SKM-1 (cell line): ENCODE results near the gene ASIC1.

Source experiments
- DNase-seq: peaks from one replicate; lab custom pipeline; 2025; ENCODE audit not compliant: unreplicated experiment; lab: John Stamatoyannopoulos, UW

ASIC1 gene

DNA sequence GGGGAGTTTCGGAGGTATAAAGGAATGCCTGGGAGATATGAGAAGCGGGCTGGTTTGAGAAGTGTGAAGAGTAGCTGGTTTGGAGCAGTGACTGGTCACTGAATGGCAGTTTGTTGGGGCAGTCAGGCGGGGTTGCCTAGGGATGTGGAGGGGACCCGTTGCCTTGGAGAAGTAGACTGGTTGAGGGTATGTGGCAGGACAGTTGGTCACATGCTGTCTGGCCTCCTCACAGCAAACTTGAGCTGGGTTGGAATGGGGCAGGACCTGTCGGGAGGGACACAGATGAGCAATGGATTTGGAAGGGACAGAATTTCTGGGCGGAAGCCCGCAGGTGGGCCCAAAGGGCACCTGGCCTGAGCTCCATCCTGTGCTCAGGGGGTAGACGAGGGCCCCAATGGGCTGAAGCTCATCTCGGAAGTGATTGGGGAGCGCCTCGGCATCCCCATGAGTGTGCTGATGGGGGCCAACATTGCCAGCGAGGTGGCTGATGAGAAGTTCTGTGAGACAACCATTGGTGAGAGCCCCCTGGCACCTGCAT is 48.6 kb downstream of the ASIC1 start:
- DNase-seq, result no peak

DNA sequence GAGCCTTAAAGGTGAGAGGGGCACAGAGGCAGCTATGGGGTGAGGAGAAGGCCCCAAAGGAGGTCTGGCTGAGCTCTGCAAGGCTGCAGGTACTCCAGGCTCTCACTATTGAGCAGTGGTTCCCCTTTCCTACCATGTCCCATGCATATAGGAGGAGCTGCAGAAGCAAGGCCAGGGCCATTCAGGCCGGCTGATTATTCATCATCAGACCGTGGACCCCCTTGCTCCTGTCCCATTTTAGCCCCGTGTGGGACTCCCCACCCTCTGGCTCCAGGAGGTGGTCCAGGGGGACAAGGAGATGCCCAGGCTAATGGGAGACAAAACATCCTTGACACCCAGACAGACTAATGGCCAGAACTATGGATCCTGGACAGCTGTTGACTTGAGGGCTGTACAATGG is 49.5 kb downstream of the ASIC1 start:
- no peak for DNase-seq

DNA sequence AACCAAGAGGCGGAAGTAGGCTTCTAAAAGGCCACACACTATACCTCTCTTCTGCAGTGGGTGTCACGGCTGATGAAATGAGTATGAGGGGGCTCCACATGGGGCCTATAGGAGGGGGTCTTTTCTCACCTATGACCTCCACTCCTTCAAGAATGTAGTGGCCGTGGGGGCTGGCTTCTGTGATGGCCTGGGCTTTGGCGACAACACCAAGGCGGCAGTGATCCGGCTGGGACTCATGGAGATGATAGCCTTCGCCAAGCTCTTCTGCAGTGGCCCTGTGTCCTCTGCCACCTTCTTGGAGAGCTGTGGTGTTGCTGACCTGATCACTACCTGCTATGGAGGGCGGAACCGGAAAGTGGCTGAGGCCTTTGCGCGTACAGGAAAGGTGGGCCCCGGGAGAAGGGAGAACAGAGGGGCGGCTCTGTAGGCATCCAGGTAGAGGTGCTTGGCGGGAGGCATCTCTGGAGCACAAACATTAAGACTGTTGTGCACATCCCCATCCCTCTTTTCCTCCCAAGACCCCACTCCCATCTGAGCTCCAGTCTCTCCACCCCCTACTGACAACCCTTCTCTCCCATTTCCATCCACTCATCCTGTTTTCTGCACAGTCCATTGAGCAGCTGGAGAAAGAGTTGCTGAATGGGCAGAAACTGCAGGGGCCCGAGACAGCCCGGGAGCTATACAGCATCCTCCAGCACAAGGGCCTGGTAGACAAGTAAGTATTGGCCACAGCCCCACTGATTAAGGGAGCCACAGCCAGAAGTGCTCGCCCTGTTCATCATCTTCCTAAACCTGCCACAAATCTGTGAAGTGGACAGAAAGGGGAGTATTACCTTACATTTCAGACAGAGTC is 50.2 kb downstream of the ASIC1 start:
- no peak for DNase-seq

DNA sequence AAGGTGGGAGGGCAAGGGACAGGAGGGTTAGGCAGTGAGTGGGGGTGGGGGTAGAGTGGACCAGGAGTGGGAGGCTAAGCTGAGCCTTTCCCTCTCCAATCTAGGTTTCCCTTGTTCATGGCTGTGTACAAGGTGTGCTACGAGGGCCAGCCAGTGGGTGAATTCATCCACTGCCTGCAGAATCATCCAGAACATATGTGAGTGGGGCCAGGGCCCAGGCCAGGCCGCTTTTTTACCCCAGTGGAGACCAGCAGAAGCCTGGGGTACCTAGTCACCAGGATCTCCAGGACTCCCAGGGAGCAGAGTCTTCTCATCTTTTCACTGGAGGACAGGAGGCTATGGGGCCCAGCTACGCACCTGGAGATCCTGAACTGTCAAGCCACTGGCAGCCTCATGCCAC is 51.9 kb downstream of the ASIC1 start:
- no peak for DNase-seq

DNA sequence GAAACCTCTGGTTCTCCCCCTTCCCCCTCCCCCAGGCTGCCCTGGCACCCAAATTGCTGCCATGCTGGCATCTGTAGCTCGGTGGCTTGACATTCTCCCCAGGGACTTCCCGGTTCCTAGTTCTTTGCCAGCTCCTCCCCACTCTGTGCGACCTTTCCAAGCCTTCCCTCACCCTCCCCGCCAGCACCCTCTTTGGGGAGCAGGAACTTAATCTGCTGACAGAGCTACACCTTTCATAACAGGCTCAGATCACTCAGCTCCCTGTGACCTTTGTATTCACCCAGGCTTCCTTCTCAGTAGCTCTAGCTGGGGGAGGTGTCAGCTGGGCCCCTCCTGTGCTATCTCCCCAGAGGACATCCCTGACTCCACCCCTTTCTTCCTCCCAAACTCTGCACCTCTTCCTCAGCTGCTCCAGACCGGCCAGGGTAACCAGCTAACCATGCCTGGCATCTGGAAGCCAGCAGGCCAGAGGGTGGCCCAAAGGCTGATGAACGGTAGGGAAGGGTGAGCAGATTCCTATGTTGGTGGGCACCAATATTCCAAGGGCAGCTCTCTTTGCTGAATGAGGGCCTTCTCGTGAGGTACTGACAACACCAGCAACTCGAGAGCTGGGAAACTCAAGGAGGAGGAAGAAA is 52.8 kb downstream of the ASIC1 start:
- peak; percentile 37 for DNase-seq

DNA sequence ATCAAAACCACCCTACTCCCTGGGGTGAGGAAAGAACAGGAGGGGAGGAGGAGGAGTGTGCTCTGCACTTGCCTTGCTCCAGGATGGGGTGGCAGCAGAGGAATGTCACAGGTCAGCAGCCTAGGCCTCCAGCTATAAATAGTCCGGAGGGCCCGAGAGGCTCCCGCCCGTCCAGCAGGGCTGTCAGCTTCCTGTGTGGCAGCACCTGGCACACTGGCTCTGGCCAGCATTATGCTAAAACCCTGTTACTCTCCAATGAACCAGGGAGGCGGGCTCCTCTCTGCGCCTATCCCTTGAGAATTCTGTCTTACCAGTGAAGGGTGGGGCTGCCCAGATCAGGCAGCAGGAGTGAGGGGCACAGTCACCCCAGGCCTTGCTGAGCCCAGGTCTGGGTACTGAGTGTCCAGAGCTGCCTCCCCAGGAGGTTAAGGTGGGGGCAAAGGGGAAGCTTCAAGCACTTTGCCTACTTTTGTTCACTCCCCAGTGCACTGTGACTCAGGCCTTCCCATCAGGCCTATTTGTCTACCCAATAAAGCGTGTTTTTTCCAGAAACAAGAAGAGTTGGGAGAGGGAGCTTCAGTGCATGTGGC is 53.5 kb downstream of the ASIC1 start:
- no peak for DNase-seq

DNA sequence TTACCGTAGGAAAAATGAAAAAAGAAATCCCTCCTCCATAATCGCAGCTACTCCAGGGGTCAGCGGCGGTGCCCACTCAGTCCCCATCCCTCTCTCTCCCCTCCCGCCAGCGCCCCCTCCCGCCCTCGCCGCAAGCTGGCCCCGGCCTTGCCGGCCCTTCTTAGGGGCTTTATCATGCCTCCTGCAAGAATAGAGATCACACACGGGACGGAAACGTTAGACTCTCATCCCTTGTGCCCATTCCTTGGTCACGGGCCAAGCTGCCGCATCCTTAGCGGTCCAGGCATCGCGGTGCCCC is 53.9 kb downstream of the ASIC1 start:
- no peak for DNase-seq

DNA sequence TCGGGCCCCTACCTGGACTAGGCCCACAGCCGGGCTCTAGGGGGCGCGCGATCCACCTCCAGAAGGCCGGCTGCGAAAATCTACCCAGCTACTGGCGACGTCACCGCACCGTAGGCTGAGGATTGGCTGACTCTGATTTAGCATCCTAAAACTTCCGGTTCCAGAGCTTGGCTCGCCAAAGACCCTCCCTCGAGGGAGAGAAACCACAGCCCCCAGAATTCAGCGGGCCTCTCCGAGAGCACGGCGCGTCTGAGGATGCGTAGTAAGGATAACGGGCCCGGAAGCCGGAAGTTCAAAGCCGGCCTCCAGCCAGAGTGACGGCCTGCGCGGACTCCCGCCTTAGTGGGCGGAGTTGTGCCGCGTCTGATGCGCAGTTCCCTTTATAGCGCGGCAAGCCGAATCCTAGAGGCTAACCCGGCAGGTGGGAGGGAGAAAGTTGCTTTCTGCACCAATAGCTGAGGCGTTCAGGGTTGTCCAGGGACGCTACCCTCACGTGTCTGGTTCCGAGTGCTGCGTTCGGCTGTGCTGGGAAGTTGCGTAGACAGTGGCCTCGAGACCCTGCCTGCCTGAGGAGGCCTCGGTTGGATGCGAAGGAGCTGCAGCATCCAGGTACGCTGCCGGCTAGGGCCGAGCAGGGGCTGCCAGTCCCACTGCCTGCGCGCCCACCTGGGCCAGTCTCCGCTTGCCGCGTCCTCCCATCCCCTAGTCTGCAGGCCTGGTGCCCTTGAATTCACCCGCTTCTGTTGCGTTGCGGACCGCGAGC is 54.5 kb downstream of the ASIC1 start, which contains the start of gene COX14:
Gene COX14, plus strand, starts transcription at position 544 of the 763 bp plus-strand sequence. CDS start 7,808 bp downstream, outside the sequence.
- DNase-seq, result peak; percentile 99

DNA sequence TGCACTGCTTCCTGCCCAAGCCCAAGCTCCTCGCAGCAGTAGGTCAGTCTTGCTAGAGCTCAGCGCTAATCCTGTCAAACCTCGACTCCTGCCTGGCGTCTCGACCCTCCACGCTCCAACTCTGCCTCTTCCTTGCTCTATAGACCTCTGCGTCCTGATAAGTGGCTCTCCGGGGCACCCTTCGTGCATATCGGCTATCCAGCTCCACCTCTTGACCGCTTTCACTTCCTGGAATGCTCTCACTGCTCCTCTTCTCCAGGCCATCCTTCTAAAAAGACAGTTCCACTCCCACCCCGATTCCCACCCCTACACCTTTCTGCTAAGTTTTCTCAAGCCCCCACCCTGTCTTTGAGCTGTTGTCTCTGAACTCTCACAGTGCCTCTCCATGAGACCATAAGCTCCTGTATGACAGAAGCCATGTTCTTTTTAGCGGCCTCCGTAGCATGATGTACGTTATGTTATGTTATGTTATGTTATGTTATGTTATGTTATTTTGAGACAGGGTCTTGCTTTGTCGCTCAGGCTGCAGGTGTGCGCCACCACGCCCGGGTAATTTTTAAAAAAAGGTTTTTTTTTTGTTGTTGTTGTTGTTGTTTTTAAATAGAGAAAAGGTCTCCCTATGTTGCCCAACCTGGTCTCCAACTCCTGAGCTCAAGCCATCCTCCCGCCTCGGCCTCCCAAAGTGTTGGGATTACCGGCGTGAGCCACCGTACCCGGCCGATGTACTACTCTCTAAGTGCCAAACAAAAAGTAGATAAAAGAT is 55.2 kb downstream of the ASIC1 start:
- no peak for DNase-seq

DNA sequence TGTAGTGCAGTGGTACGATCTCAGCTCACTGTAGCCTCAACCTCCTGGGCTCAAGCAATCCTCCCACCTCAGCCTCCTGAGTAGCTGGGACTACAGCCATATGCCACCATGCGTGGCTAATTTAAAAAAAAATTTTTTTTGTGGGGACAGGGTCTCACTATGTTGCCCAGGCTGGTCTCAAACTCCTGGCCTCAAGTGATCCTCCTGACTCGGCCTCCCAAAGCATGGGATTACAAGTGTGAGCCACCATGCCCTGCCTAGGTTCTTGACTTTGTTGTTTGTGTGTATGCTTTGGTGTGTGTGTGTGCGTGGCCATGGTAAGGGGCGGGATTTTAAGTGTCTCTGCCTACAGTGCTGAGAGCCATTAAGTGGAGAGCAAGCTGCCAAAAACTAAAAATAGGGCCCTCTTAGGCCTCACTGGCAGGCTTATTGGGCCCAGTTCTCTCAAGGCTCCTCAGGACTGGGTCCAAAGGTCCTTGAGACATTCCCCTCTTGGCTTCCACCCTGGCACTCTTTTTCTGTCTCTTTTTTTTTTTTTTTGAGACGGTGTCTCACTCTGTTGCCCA is 59.7 kb downstream of the ASIC1 start:
- no peak for DNase-seq

DNA sequence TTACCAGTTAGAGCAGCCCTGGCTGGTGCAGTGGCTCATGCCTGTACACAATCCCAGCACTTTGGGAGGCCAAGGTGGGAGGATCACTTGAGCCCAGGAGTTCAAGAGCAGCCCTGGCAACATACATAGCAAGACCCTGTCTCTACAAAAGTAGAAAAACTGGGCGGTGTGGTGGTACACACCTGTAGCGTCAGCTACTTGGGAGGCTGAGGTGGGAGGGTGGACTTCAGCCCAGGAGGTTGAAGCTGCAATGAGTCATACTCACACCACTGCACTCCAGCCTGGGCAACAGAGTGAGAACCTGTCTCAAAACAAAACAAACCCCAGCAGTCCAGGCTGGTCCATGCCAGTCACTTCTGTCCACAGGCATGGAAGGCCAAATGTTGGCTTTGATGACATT is 62.0 kb downstream of the ASIC1 start:
- DNase-seq, result no peak

DNA sequence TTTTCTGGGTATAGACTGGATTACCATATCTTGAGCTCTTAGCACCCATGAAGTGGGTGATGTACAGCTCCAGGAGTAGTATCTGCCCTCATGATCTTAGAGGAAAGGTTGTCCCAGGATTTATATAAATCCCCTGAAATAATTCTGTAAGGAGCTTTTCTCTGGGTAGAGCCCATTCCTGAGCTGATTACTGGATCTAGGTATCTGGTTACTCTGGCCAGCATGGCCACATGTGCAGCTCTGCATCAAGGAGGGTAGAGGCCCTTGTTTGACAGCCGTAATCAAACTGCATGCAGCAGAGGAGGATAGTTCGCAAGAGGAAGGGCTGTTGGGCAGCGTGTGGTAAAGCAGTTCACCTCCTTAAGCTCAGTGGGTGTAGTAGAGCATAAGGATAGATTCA is 63.1 kb downstream of the ASIC1 start:
- DNase-seq, result no peak

DNA sequence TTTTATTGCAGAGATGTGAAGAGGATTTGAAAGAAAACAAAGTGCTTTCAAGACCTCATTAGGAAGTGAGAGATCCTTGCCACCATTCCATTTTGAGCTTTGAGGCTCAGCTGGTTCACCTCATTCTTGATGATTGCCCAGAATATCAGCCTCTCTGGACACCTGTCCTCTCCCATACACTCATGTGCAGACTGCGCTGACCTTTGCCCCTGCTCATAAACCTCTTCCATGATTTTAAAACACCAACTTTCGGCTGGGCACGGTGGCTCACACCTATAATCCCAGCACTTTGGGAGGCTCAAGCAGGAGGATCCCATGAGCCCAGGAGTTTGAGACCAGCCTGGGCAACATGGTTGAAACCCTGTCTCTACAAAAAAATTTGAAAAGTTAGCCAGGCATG is 63.6 kb downstream of the ASIC1 start:
- DNase-seq, result no peak

DNA sequence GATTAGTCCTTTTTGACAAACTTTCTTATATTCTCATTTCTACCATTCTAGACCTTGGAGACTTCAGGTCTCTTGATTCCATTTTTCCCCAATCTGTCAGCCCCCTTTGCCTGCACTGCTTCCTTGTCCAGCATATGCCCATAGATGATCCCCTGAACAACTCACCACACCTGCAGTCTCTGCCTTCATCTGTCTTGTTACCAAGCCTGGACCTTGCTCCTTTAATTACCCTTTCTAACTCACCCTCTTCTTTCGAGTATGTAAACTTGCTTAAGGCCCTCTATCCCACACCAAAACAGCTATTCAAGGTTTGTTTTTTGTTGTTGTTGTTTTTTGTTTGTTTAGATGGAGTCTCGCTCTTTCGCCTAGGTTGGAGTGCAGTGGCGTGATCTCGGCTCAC is 64.2 kb downstream of the ASIC1 start:
- DNase-seq, result no peak

DNA sequence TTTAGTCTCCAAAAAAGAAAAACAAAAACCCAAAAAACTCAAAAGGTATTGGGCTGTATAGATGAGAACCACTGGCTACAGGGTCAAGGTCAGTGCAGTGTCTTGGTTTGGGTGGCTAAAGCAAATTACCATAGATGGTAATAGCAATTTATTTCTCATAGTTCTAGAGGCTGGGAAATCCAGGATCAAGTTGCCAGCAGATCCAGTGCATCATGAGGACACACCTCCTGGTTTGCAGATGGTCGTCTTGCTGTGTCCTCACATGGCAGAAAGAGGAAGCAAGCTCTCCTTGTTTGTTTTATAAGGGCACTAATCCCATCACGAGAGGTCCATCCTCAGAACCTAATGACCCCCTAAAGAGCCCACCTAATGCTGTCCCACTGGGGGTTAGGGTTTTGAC is 65.8 kb downstream of the ASIC1 start:
- DNase-seq, result no peak

DNA sequence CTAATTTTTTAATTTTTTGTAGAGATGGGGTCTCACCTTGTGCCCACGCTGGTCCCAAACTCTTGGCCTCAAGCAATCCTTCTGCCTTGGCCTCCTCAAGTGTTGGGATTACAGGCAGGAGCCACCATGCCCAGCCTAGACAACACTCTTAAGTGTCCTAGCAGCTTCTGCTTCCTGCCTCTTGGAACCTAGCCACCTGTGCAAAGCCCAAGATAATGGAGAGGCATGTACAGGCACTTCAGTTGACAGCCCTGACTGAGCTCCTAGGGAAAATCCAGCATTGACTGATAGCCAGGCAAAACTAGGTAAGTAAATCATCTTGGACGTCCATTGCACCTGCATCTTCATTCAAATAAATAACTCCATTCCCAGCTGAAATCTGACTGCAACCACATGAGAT is 70.2 kb downstream of the ASIC1 start:
- no peak for DNase-seq

DNA sequence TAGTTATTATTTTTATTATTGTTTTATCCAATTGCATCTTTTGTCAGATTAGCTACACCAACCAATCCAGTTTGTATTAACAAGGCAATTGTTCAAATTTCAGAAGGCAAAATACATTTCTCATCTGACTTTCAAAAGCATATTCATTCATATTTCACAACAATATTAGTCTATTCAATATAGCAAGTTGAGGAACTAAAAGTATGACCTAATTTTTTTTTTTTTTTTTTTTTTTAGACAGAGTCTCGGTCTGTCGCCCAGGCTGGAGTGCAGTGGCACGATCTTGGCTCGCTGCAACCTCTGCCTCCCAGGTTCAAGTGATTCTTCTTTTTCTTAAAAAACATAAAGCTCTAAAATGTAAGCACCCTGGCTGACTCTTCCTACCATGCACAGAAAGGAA is 71.9 kb downstream of the ASIC1 start:
- DNase-seq, result no peak

DNA sequence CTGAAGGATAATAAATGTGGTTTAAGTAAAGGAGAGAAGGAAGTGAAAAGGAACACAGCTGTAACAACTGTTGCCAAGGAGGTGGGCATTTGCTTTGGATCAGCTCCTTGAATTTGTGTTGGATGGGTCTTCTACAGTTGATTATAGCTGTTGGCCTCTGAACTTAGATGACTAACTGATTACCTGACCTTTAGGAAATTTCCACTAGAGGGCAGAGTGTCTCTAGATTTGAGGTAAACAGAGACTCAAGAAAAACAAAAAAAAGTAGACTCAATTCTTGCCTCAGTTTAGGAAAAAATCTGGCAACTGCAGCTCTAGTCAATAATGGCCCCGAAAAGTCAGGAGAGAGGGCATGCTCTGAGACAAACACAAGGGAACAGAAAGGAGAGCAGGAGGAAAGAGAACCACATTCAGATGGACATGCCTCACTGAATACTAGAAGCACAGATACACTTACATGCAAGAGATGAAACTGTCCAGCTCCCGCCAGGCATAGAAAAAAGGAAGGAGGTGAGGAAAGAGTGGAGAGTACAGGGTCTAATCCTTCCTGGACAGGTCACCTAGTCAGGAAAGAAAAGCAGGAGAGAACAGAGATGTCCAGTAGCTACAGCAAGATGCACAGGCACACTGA is 75.2 kb downstream of the ASIC1 start:
- DNase-seq, result no peak
